GM19035 (cell line): ENCODE results near the gene ALOXE3.
"Not testable (repeated sequence)": the region's sequence is repeated elsewhere in the genome, so short reads cannot be mapped to it uniquely, and the experiment has no call there.

Experiments
- ATAC-seq: cut with Tn5 transposase; IDR thresholded peaks from one replicate; pipeline ENCODE4 v1.9.1; 2021; ENCODE audit not compliant: unreplicated experiment

ALOXE3 gene

GRCh38 chr17:8073627-8074484, 44.5 kb downstream of the ALOXE3 start:
- ATAC-seq: no peak

GRCh38 chr17:8072729-8073461, 45.4 kb downstream of the ALOXE3 start:
- ATAC-seq: no peak

- no peak for ATAC-seq
Observed at GRCh38 chr17:8072341-8072728, 46.0 kb downstream of the ALOXE3 start.

- ATAC-seq: no peak
Observed at GRCh38 chr17:8071496-8071895, 46.8 kb downstream of the ALOXE3 start.

GRCh38 chr17:8069587-8069860, 48.8 kb downstream of the ALOXE3 start:
- ATAC-seq: no peak

- no peak for ATAC-seq
Observed at GRCh38 chr17:8068736-8069586, 49.4 kb downstream of the ALOXE3 start.

- no peak for ATAC-seq
Observed at GRCh38 chr17:8067806-8068205, 50.5 kb downstream of the ALOXE3 start.

- no peak for ATAC-seq
Observed at GRCh38 chr17:8066841-8067775, 51.2 kb downstream of the ALOXE3 start.

GRCh38 chr17:8064561-8065019, 53.7 kb downstream of the ALOXE3 start:
- no peak for ATAC-seq

- ATAC-seq: no peak
Observed at GRCh38 chr17:8063761-8064534, 54.4 kb downstream of the ALOXE3 start.

GRCh38 chr17:8062807-8063483, 55.4 kb downstream of the ALOXE3 start:
- no peak for ATAC-seq

GRCh38 chr17:8062435-8062806, 55.9 kb downstream of the ALOXE3 start:
- no peak for ATAC-seq

- ATAC-seq: not testable (repeated sequence)
Observed at GRCh38 chr17:8061851-8062250, 56.5 kb downstream of the ALOXE3 start.

- ATAC-seq: no peak
Observed at GRCh38 chr17:8060274-8060673, 58.0 kb downstream of the ALOXE3 start.

GRCh38 chr17:8059131-8059530, 59.2 kb downstream of the ALOXE3 start:
- ATAC-seq: no peak

GRCh38 chr17:8057691-8058114, 60.6 kb downstream of the ALOXE3 start:
- no peak for ATAC-seq

GRCh38 chr17:8056976-8057625, 61.2 kb downstream of the ALOXE3 start:
- no peak for ATAC-seq

GRCh38 chr17:8056232-8056975, 61.9 kb downstream of the ALOXE3 start:
- ATAC-seq: no peak
